ENCODE measurements around the gene PDE4D. TPM values are rescaled to one million over a fixed set of nuclear protein-coding genes. Genes with fewer than 3 reads are reported as not detected.

PDE4D gene
- total and polyA plus RNA-seq, 2 donors (not counting 1 experiment from before 2014, with no cell fraction given), result 14.9 to 171 TPM

DNA sequence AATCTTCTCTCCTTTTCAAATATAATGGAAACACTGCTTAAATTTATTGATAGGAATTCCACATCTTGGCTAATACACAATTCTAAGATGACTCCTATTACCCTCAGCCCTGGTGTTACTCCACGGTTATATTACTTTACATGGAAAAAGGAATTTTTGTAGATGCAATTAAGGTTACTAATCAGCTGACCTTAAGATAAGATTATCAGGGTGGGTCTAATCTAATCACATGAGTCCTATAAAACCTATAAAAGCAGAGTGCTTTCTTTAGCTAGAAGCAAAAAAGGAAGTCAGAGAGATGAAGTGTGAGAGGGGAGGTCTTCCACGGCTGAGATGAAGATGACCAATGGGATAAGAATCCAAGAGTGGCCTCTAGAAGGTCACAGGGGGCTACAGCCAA lies 268.6 kb downstream of the PDE4D start:
- no peak overlapping the region for H3K4me3 ChIP-seq (ENCODE audit: control extremely low read depth in 1 of 5, extremely low read depth in 1 of 5, insufficient read depth in 1 of 5, low read depth in 2 of 5, low read length in 4 of 5)
- no peaks in the 10 kb centered on the region for H3K36me3 ChIP-seq (replicated peaks in 1 of 2; ENCODE audit: control extremely low read depth in 1 of 2, control insufficient read depth in 1 of 2, extremely low read depth in 1 of 2, insufficient read depth in 2 of 2, low read length in 1 of 2)
- no peak overlapping the region for H2AFZ ChIP-seq (ENCODE audit: insufficient read depth, low read depth, low read length, poor library complexity, severe bottlenecking)
- no peak overlapping the region for H3K4me2 ChIP-seq (replicated peaks; ENCODE audit: low read depth, low read length, poor library complexity, severe bottlenecking)
- H3K9me3 Mint-ChIP-seq (ENCODE audit: insufficient read depth), result peaks cover 8% of the 10 kb centered on the region
- no peaks in the 10 kb centered on the region for H3K27me3 ChIP-seq (replicated peaks in 1 of 4; ENCODE audit: control extremely low read depth in 1 of 4, control insufficient read depth in 3 of 4, insufficient read depth in 4 of 4, low read length in 3 of 4)
- H4K20me1 ChIP-seq (ENCODE audit: control insufficient read depth, insufficient read depth, low read length, poor library complexity, severe bottlenecking), result no peaks in the 10 kb centered on the region
- H3K4me1 Mint-ChIP-seq, result peaks cover 27% of the 10 kb centered on the region
- DNase-seq, result no peak
- no peak overlapping the region for H3K27ac ChIP-seq (ENCODE audit: low read length in 2 of 2)
- no peak overlapping the region for H3K4me3 Mint-ChIP-seq
- no peaks in the 10 kb centered on the region for H3K79me2 ChIP-seq (ENCODE audit: control insufficient read depth, insufficient read depth, low read length)
- no peak overlapping the region for H3K9ac ChIP-seq (ENCODE audit: low read length)
- peaks cover 3 to 15% (median 7%) of the 10 kb centered on the region in 3 donors for H3K9me3 ChIP-seq (ENCODE audit: control extremely low read depth in 1 of 3, control insufficient read depth in 2 of 3, insufficient read depth in 1 of 3, low read length in 2 of 3)
- 60% methylated on average over 1 of the region's 2 CpGs for WGBS (ENCODE audit: insufficient coverage)
- H3K27me3 Mint-ChIP-seq, result no peaks in the 10 kb centered on the region
- H3K4me1 ChIP-seq (ENCODE audit: control insufficient read depth in 2 of 2, insufficient read depth in 2 of 2, low read length in 2 of 2), result peaks cover 15 to 16% of the 10 kb centered on the region in 2 donors
- H3K27ac Mint-ChIP-seq, result no peak overlapping the region
- TF ChIP-seq, protein P1, sequence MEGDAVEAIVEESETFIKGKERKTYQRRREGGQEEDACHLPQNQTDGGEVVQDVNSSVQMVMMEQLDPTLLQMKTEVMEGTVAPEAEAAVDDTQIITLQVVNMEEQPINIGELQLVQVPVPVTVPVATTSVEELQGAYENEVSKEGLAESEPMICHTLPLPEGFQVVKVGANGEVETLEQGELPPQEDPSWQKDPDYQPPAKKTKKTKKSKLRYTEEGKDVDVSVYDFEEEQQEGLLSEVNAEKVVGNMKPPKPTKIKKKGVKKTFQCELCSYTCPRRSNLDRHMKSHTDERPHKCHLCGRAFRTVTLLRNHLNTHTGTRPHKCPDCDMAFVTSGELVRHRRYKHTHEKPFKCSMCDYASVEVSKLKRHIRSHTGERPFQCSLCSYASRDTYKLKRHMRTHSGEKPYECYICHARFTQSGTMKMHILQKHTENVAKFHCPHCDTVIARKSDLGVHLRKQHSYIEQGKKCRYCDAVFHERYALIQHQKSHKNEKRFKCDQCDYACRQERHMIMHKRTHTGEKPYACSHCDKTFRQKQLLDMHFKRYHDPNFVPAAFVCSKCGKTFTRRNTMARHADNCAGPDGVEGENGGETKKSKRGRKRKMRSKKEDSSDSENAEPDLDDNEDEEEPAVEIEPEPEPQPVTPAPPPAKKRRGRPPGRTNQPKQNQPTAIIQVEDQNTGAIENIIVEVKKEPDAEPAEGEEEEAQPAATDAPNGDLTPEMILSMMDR (IDR thresholded peaks at IDR 0.05), result no peak
- TF ChIP-seq EZH2 (IDR thresholded peaks at IDR 0.05; ENCODE audit: borderline replicate concordance, insufficient read depth, low read depth, low read length, poor library complexity, severe bottlenecking), result no peak
- POLR2A ChIA-PET, result no interaction called here
- intact Hi-C loops (cut with micrococcal nuclease), result no loop called here
- no peak for ATAC-seq (ENCODE audit: low read depth)
- CTCF ChIA-PET, result interaction anchor here (1.0 kb wide), 1 partner anchor 99 kb away, joined by 3 read pairs; no protein-coding TSS in a partner anchor

DNA sequence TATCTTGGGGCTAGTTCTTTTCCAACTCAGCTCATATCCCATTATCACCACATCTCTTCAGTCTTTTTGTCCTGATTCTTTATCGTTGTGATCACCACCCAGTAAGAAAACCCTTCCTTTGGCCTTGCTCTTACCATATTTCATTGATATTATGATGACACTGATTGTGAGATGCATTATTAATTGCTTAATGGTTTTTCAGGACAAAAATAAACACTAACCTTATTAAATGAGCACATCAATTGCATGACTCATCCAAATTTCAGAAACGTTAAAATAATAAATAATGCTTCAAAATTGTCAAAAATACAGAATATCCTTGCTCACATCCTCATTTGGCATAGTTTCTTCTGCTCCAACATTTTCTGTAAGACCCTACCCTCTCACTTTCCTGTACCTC lies 270.7 kb downstream of the PDE4D start:
- TF ChIP-seq, protein P1 (IDR thresholded peaks at IDR 0.05), result no peak
- DNase-seq, result no peak
- Histone ChIP-seq H3K36me3 (replicated peaks in 1 of 2; ENCODE audit: control extremely low read depth in 1 of 2, control insufficient read depth in 1 of 2, extremely low read depth in 1 of 2, insufficient read depth in 2 of 2, low read length in 1 of 2) (no peaks in the 10 kb centered on the region), H4K20me1 (ENCODE audit: control insufficient read depth, insufficient read depth, low read length, poor library complexity, severe bottlenecking) (no peaks in the 10 kb centered on the region), H3K27ac (ENCODE audit: low read length in 2 of 2) (no peak overlapping the region), H3K79me2 (ENCODE audit: control insufficient read depth, insufficient read depth, low read length) (no peaks in the 10 kb centered on the region), H3K9ac (ENCODE audit: low read length) (no peak overlapping the region), H3K9me3 (ENCODE audit: control extremely low read depth in 1 of 3, control insufficient read depth in 2 of 3, insufficient read depth in 1 of 3, low read length in 2 of 3) (no peaks in the 10 kb centered on the region), H3K4me3 (ENCODE audit: control extremely low read depth in 1 of 5, extremely low read depth in 1 of 5, insufficient read depth in 1 of 5, low read depth in 2 of 5, low read length in 4 of 5) (no peak overlapping the region), H3K4me1 (ENCODE audit: control insufficient read depth in 2 of 2, insufficient read depth in 2 of 2, low read length in 2 of 2) (peaks cover 17 to 18% of the 10 kb centered on the region in 2 donors), H3K27me3 (replicated peaks in 1 of 4; ENCODE audit: control extremely low read depth in 1 of 4, control insufficient read depth in 3 of 4, insufficient read depth in 4 of 4, low read length in 3 of 4) (no peaks in the 10 kb centered on the region), H3K4me2 (replicated peaks; ENCODE audit: low read depth, low read length, poor library complexity, severe bottlenecking) (no peak overlapping the region), H2AFZ (ENCODE audit: insufficient read depth, low read depth, low read length, poor library complexity, severe bottlenecking) (no peak overlapping the region)
- H3K27me3 Mint-ChIP-seq, result no peaks in the 10 kb centered on the region
- no peak overlapping the region for H3K27ac Mint-ChIP-seq
- ATAC-seq (ENCODE audit: low read depth), result no peak
- H3K9me3 Mint-ChIP-seq (ENCODE audit: insufficient read depth), result no peaks in the 10 kb centered on the region
- POLR2A ChIA-PET, result no interaction called here
- peaks cover 35% of the 10 kb centered on the region for H3K4me1 Mint-ChIP-seq
- no peak overlapping the region for H3K4me3 Mint-ChIP-seq
- intact Hi-C loops (cut with micrococcal nuclease), result no loop called here
- CTCF ChIA-PET, result no interaction called here
- WGBS (ENCODE audit: insufficient coverage), result no CpG with 5 or more reads among the region's 2 CpGs
